Mesenteric fat pad (tissue), 1 donor: ENCODE results near the gene LSAMP. TPM values are rescaled to one million over a fixed set of nuclear protein-coding genes. Genes with fewer than 3 reads are reported as not detected.

ENCODE experiments used
- DNase-seq: peaks from one replicate; pipeline ENCODE4 v3.0.0-alpha.2; 2020; ENCODE audit warnings: low spot score
- long read RNA-seq: library from polyadenylated mRNA; unstranded; transcript quantifications from one replicate; pipeline ENCODE4 v2.0.0, GENCODE V29; 2020
- total RNA-seq: library from RNA; stranded (reverse); fragmentation: NEBNext Ultra II Directional; extraction: Animal tissue kit (Norgen Biotek cat#: 25700); gene quantifications from one replicate; pipeline ENCODE4 v1.2.1, GENCODE V29; 2021
- donor health status: DM: yes; HTN: yes; CAD: no.

The LSAMP gene
- 1.7 TPM for total RNA-seq
- long read RNA-seq, partial matches to known transcripts: 0 of 2 reads
- long read RNA-seq, other reads (novel, unspliced or antisense): 2 of 2 reads

DNA sequence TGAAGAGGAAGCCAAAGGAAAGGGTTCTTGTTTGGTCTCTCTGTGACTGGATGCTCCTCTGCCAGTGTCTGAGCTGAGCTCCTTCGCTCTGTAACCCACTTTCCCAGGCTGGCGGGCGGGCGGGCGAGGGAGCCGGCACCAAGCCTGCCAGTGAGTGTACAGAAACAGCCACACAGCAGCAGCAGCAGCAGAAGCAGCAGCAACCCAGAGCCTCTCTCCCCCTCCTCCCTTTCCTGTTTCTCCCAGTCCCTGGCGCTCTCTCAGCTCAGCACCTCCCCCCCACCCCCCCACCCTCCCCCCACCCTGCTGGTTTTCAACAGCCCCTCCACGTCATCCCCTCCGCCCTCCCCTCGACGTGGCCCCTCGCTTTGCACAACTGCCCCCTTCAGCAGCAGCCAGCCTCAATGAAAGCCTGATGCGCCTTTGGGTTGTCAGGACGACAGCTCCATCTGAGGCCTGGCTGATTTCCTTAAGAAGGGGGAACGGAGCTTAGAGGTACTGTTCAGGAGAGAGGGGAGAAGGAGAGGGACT is at the start of gene LSAMP:
Gene LSAMP, minus strand, starts transcription at position 177 of the 531 bp plus-strand sequence.
- no peak for DNase-seq

GRCh38 chr3:116492379-116492778 is 47.1 kb upstream of the LSAMP start:
- no peak for DNase-seq

DNA sequence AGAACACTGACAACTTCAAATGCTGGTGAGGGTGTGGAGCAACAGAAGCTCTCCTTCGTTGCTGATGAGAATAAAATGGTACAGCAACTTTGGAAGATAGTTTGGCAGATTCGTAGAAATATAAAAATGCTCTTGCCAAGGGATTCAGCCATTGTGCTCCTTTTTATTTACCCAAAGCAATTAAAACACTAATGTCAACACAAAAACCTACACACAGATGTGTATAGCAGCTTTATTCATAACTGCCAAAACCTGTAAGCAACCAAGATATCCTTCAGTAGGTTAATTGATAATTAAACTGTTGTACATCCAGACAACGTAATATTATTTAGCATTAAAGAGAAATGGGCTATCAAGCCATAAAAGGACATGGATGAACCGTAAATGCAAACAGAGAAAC is 37.8 kb upstream of the LSAMP start:
- no peak for DNase-seq

DNA sequence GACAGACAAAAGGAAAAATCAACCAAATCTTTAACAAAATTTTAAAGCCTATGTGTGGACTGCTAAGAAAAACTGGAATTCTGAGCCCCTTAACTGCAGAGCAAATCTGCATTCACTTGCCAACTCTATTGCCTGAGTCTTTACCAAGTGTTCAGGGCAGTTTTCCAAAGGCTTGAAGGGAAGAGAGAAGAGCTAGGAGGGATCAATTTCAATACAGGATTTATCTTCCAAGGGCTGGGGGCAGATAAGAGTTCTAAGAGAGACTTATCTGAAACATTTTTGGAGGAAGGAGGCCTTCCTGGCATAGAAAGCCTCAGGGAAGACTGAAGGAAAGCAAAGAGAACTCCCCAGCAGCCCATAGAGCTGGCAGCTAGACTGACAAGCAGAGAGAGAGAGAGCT is 31.4 kb upstream of the LSAMP start:
- DNase-seq: no peak

GRCh38 chr3:116474801-116475200 is 29.5 kb upstream of the LSAMP start:
- no peak for DNase-seq

DNA sequence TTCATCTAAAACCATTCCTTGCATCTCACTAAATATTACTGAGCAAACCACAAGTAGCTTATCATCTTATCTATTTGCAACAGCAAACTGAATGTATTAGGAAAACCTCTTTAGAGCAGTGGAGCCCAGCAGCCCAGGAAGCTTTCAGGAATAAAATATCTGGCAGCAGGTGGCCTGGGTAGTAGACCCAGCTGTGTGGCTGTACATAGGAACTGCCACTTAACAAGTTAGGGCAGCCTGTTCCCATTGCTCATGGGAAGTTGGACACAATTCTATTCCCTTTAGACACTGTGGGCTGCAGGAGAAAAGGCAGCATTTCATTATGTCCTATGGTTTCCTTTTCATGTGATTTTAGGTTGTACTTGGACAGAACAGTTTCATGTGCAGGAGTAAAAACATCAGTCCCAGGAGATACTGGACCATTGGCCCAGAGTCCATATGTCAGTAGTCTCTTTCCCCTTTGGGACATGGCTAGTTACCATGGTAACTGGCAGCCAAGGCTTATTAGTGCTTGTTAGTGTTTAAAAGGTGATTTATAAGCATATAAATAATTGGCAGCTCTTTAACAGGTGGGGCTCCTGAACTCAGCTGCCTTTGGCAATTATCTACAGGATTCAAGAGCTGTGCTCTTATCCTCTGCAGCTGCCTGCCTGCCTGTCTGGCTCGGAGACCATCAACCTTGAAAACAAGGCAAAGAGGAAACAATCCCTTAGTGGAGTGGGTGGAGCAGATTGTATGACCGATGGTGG is 28.9 kb upstream of the LSAMP start:
- no peak for DNase-seq

- DNase-seq: no peak
These were observed 28.3 kb upstream of the LSAMP start for GRCh38 chr3:116473602-116474001.

DNA sequence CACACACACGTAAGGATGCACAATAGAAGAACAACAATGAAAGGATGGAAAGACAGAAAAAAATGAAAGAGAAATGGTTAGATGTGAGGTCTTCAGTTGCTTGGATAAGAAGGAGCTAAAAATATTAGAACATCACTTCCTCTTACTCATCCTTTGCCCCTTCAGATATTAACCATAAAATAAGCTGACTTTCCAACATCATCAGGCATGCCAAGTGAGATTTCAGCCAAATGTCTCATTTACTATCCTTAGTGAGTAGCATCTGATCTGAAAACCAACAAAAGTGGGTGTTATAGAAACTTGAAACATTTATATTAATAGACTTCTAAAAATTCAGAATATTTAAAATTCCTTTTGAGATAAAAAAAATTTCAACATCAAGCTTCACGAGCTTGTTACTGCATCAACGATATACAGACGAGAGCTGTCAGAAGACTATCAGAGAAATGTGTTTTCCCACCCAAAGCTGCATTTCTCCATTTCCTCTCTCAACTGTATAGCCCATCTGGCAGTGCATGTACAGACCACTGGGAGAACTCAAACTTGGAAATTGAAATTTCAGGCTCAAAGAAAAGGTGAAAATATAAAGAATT is 25.4 kb upstream of the LSAMP start:
- no peak for DNase-seq

- DNase-seq: no peak
These were observed 24.3 kb upstream of the LSAMP start for GRCh38 chr3:116469546-116469945.

- no peak for DNase-seq
These were observed 19.1 kb upstream of the LSAMP start for GRCh38 chr3:116464276-116464798.

GRCh38 chr3:116453666-116454346 is 8.5 kb upstream of the LSAMP start:
- DNase-seq: no peak

- no peak for DNase-seq
These were observed 4.5 kb upstream of the LSAMP start for GRCh38 chr3:116449546-116450350.

DNA sequence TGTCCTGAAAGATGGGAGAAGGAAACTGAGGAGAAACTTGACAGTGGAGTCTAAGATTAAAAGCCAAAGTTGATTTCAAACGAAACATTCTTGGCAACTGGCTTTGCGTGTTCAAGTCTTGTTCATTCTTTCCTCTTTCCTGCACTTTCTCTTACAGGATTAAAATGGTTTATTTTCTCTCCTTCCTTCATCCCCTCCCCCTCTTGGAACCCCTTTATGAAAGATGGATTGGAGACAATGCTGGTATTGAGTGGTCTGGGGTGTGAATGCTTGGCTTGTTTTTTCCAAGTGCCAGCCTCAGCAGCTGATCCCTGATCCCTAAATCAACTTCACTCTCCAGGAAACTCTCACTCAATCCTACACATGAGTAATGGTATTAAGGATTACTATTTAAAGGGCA is 703 bp upstream of the LSAMP start:
- DNase-seq: no peak

DNA sequence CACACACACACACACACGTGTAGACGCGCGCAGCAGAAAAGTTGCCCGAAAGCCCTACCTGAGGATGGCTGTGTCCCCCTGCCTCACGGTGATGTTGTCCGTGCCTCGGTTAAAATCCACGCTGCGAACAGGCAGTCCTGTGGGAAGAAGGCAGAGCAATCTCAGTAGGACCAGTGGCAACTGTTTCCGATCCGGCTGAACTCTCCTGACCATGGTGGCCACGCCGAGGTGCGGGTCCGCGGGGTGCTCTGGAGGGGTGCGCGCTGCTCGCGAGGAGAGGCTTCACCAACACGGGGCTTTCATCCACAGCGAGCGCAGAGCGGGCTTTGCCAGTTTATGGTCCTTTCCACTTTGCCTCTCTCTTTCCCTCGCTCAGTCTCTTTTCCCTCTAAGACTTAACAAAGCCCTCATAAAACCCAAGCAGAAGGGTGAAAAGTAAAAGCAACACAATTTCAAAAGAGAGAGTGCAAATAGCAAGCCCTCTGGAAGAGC is 422 bp downstream of the LSAMP start:
- no peak for DNase-seq

DNA sequence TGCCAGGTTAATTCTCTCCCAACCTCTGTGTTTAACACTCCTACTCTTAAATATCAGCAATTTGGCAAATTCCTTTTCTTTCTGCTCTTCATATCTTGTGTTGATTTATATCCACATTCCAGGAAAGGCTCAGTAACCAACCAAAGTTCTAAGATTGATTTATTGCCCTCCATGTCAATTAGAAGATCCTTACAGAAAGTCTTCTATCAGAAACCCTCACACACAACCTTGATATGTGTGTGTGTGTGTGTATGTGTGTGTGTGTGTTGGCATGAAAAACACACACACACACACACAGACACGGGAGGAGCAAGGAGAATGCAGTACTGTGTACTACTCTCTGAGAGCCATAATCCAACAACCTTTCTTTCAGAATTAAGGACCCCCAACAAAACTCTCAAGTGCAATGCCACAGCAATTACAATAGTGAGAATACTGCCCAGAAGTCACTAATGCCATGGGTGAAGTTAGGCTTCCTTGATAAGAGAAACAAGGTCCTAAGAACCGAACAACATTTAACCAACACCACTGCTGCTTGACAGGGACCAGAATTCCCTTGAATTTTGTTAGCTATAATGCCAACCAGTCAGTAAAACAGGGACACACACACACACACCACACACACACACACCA is 1.1 kb downstream of the LSAMP start:
- no peak for DNase-seq

- no peak for DNase-seq
These were observed 2.1 kb downstream of the LSAMP start for GRCh38 chr3:116443191-116443661.

DNA sequence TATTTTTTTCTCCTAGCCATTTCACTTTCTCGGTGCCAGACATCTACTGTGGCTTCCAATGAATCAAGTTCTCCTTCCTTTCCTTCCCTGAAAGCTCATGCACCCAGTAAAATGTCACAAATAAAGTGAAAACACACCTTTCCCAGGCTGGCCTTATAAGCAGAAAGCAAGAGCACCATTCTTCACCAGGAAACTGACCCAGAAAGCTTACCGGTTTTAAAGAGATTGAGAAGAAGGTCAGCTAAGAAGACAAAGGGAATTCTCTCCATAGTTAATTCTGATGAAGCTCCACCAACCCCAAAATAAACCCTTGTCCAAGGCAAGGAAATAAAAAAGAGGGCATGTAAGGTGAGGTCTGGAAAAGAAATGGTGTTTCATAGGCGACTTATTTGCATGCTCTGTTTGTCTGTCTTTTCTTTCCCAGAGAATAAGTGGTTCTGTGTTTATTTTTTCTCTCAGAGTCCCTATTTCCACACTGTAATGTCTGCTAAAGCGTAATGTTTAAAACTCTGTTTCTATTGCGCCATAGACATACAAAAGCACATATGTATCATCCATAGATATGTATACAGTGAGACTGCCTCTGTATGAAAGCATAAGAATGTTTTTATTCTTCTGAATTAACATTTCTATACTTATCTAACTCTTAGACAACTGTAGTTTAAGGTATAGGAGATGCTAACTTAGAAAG is 2.8 kb downstream of the LSAMP start:
- DNase-seq: no peak

GRCh38 chr3:116441652-116442051 is 3.6 kb downstream of the LSAMP start:
- DNase-seq: no peak

- no peak for DNase-seq
These were observed 5.1 kb downstream of the LSAMP start for GRCh38 chr3:116440196-116440595.

DNA sequence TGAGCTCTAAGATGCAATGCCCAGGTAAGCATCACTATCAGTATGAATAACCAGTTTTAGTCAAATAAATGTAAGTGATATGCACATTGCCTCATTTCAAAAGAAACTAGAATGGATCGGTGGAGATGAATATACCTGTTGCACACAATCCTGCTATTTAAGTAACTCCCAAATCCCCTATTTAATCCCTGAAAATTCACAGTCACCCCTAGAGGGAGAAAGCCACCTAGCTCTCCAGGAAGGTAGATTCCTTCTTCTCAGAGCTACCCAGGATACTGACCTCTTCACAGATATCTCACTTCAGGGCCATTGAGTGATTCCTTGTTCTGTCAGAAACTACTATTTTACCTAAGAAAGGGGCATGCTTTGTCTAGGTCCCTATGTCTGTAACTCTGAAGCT is 11.7 kb downstream of the LSAMP start:
- no peak for DNase-seq
